Heart right ventricle (tissue), 16 donors: Measurements from ENCODE around the gene RXFP1. TPM values are rescaled to one million over a fixed set of nuclear protein-coding genes. Genes with fewer than 3 reads are reported as not detected.
A peak's percentile ranks its signal among the peaks of the same experiment; 100 is the strongest.

Source experiments
- ATAC-seq, 8 donors: fragments of 200-7000 bp; cut with Tn5 transposase; one replicate each; pipeline ENCODE4 v1.9.1; 2020; ENCODE audit warnings: mild to moderate bottlenecking in 8 of 8, moderate library complexity in 8 of 8, moderate number of reproducible peaks in 1 of 8
- DNase-seq, 2 donors: peaks; one replicate each; pipeline ENCODE4 v3.0.0-alpha.2; 2020
- H3K27ac ChIP-seq, 10 donors: fragments of 200-600 bp; sonication (generic) in 2 of 10; one replicate each; pipeline versions ENCODE4 v1.5.0 to v1.8.0; 2020 to 2022; ENCODE audit warnings: mild to moderate bottlenecking in 3 of 10
- H3K27me3 ChIP-seq, 7 donors: fragments of 200-600 bp; one replicate each; pipeline ENCODE4 v1.8.0; 2021 to 2022; ENCODE audit warnings: mild to moderate bottlenecking in 2 of 7
- H3K36me3 ChIP-seq, 9 donors: fragments of 200-600 bp; sonication (generic) in 1 of 9; one replicate each; pipeline versions ENCODE4 v1.5.0 to v1.8.0; 2020 to 2022; ENCODE audit warnings: mild to moderate bottlenecking in 2 of 9
- H3K4me1 ChIP-seq, 9 donors: fragments of 200-600 bp; sonication (generic) in 1 of 9; one replicate each; pipeline versions ENCODE4 v1.5.0 to v1.8.0; 2020 to 2022; ENCODE audit warnings: mild to moderate bottlenecking in 4 of 9
- H3K4me3 ChIP-seq, 10 donors: fragments of 200-600 bp; sonication (generic) in 2 of 10; one replicate each; pipeline versions ENCODE4 v1.5.0 to v1.8.0; 2020 to 2022; ENCODE audit warnings: mild to moderate bottlenecking in 7 of 10, moderate library complexity in 2 of 10
- H3K9me3 ChIP-seq, 11 donors: fragments of 200-600 bp in 10 of 11; sonication (generic) in 2 of 11; one replicate each; pipeline versions ENCODE4 v1.5.0 to v1.8.0; 2013 to 2022; ENCODE audit warnings: mild to moderate bottlenecking in 2 of 11, control low read depth in 1 of 11, moderate library complexity in 1 of 11
- CTCF ChIP-seq, 9 donors: fragments of 200-600 bp; sonication (generic) in 2 of 9; IDR thresholded peaks; one replicate each; pipeline versions ENCODE4 v1.5.0 to v1.8.0; 2021 to 2022; ENCODE audit warnings: antibody characterized with exemption in 9 of 9, mild to moderate bottlenecking in 5 of 9, moderate library complexity in 1 of 9
- WGBS, 2 donors: extraction: QIAGEN DNeasy Blood & Tissue Kit; methylation state at CpG; one replicate each; pipeline ENCODE4 v1.1.7; 2013; ENCODE audit warnings: inconsistent platforms in 1 of 2; 5-methylcytosine and 5-hydroxymethylcytosine counted together
- intact Hi-C, 10 donors: fragments of 100-400 bp; cut with DNase I; formaldehyde crosslinking; loops; one replicate each; pipeline versions ENCODE4 v1.11.1 to v1.14.2; 2022
- long read RNA-seq, 3 donors: library from polyadenylated mRNA; unstranded; transcript quantifications; one replicate each; pipeline ENCODE4 v2.0.0, GENCODE V29; 2020 to 2021
- polyA plus RNA-seq, 2 donors: library from polyadenylated mRNA; stranded (reverse); fragments of 200-250 nt; gene quantifications; one replicate each; pipeline ENCODE4 v1.2.3, GENCODE V29; 2013
- total RNA-seq, 10 donors: library from RNA; stranded (reverse); fragmentation: NEBNext Ultra II Directional in 3 of 10; extraction: Animal tissue kit (Norgen Biotek cat#: 25700) in 3 of 10; gene quantifications; one replicate each; pipeline versions ENCODE4 v1.2.1 to v1.2.4, GENCODE V29; 2021 to 2023
- donor health status: Arrhythmogenic right ventricular cardiomyopathy.
- donor health status: ischemic (EF 13 %, LVEDD 7.1; RV severe dilation, severe dysfunction).
- donor health status: healthy with polysubstance abuse.
- donor health status: DM: no; HTN: yes; CAD: no.
- donor health status: DM: no; HTN: no; CAD: no.
- donor health status: ischemic (EF 25% LVEDD 6.9; RV normal size, moderate dysfunction).
- donor health status: ischemic (EF 25% LVEDD 5.7; RV mildly dilated, moderate dysfunction).
- donor health status: healthy.
- donor health status: DM: yes; HTN: yes; CAD: no.
- donor health status: Ischemic cardiomyopathy.
- donor health status: ischemic (EF 35%, LVEDD 5.7; RV mildly dilated, moderate dysfunction).
- donor health status: nonischemic (EF 11% LVEDD 7.7; RV severe dilation, severe dysfunction).
- donor health status: DM: yes; HTN: yes; CAD: no.
- donor health status: PGD.
- donor health status: ischemic (EF 29% LVEDD 5.4; RV normal size, mild dysfunction).
- donor health status: nonischemic (EF 23%, LVEDD 6.1; RV moderate dilation, normal function).

RXFP1 gene
- under 1 TPM in 1 of 10 donors, not detected in 9; 0.16 TPM for total RNA-seq
- polyA plus RNA-seq, result under 1 TPM in 1 of 2 donors, not detected in 1; 0.07 TPM
- long read RNA-seq, donor 1, result 0 reads
- long read RNA-seq, donor 2, result 0 reads
- long read RNA-seq, donor 3, result 0 reads

GRCh38 chr4:158521484-158522088 is at the start of gene RXFP1:
Gene RXFP1 (plus strand): TSS chr4:158521882. CDS start chr4:158521977, 95 bp downstream.
- no peak for TF ChIP-seq CTCF (IDR thresholded peaks at IDR 0.05)
- Histone ChIP-seq H3K4me1 (no peaks in the 10 kb centered on the region), H3K4me3 (peak within 1 kb of the TSS in 2 of 10 donors; percentile 0 to 1), H3K27ac (no peak within 1 kb of the TSS), H3K9me3 (no peaks in the 10 kb centered on the region), H3K36me3 (no peaks in the 10 kb centered on the region), H3K27me3 (no peaks in the 10 kb centered on the region)
- no peak for ATAC-seq
- WGBS, 2 donors, result 38 to 50% methylated on average over 11 of the region's 11 CpGs
- DNase-seq, result no peak
- intact Hi-C loops, result no loop called here

GRCh38 chr4:158481811-158482210 is 39.9 kb upstream of the RXFP1 start:
- Histone ChIP-seq H3K27ac (no peak overlapping the region), H3K4me3 (no peak overlapping the region), H3K4me1 (no peaks in the 10 kb centered on the region), H3K36me3 (no peaks in the 10 kb centered on the region), H3K9me3 (peaks cover 0 to 5% (median 0%) of the 10 kb centered on the region in 11 donors), H3K27me3 (peaks cover 0 to 5% (median 0%) of the 10 kb centered on the region in 7 donors)
- no peak for DNase-seq
- no peak for TF ChIP-seq CTCF (IDR thresholded peaks at IDR 0.05)
- intact Hi-C loops, result no loop called here
- no peak for ATAC-seq

- H3K4me1 ChIP-seq, result no peaks in the 10 kb centered on the region
- DNase-seq (no peak), ATAC-seq (no peak)
- no peak overlapping the region for H3K27ac ChIP-seq
- no peak for TF ChIP-seq CTCF (IDR thresholded peaks at IDR 0.05)
- H3K9me3 ChIP-seq, result peaks cover 0 to 9% (median 0%) of the 10 kb centered on the region in 11 donors
- H3K36me3 ChIP-seq, result no peaks in the 10 kb centered on the region
- H3K4me3 ChIP-seq, result no peak overlapping the region
- H3K27me3 ChIP-seq, result no peaks in the 10 kb centered on the region
- 63 to 91% methylated on average over 4 of the region's 4 CpGs for WGBS, 2 donors
- intact Hi-C loops, result no loop called here
These were observed 37.4 kb upstream of the RXFP1 start for GRCh38 chr4:158484173-158484885.

- intact Hi-C loops, result loop anchor here in 3 of 10 donors (10.0 kb wide), 2 partner anchors 124 to 134 kb away; no protein-coding TSS in a partner anchor
- Histone ChIP-seq H3K4me1 (no peaks in the 10 kb centered on the region), H3K27ac (no peak overlapping the region), H3K27me3 (no peaks in the 10 kb centered on the region), H3K9me3 (peaks cover 0 to 20% (median 0%) of the 10 kb centered on the region in 11 donors), H3K36me3 (no peaks in the 10 kb centered on the region), H3K4me3 (no peak overlapping the region)
- no peak for DNase-seq
- no peak for TF ChIP-seq CTCF (IDR thresholded peaks at IDR 0.05)
- no peak for ATAC-seq
These were observed 31.1 kb upstream of the RXFP1 start for GRCh38 chr4:158490629-158491028.
